NCI-H128 (cell line): ENCODE results near the gene SLX4IP.
"Not testable (repeated sequence)": the region's sequence is repeated elsewhere in the genome, so short reads cannot be mapped to it uniquely, and the experiment has no call there.

ENCODE experiments used
- DNase-seq: peaks from one replicate; lab custom pipeline; 2025; ENCODE audit not compliant: unreplicated experiment; lab: John Stamatoyannopoulos, UW

Gene SLX4IP

GRCh38 chr20:10565922-10566897, 131.1 kb downstream of the SLX4IP start:
- no peak for DNase-seq

DNA sequence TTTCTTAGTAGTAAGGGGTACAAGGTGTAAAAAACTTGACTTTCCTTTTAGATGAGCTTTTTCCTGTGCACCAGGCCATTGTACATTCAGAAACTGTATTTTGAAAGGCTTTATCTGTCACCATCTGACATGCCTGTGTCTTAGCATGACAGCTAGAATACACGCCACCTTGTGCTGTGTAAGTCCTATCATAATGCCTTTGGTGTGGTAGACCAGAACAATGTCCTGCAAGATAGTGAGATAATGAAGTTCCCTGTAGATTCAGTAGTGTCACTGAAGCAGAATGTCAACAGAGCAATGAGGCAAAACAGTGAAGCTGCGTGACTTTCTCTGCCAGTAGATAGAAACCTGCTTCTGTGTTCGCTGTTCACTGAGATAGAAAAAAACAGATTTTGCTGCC, 132.9 kb downstream of the SLX4IP start:
- no peak for DNase-seq

- DNase-seq, result no peak
Measured at GRCh38 chr20:10571313-10571815, 136.3 kb downstream of the SLX4IP start.

GRCh38 chr20:10572853-10573252, 137.7 kb downstream of the SLX4IP start:
- no peak for DNase-seq

- DNase-seq, result no peak
Measured at GRCh38 chr20:10573273-10573950, 138.3 kb downstream of the SLX4IP start.

GRCh38 chr20:10573951-10574339, 138.8 kb downstream of the SLX4IP start:
- no peak for DNase-seq

DNA sequence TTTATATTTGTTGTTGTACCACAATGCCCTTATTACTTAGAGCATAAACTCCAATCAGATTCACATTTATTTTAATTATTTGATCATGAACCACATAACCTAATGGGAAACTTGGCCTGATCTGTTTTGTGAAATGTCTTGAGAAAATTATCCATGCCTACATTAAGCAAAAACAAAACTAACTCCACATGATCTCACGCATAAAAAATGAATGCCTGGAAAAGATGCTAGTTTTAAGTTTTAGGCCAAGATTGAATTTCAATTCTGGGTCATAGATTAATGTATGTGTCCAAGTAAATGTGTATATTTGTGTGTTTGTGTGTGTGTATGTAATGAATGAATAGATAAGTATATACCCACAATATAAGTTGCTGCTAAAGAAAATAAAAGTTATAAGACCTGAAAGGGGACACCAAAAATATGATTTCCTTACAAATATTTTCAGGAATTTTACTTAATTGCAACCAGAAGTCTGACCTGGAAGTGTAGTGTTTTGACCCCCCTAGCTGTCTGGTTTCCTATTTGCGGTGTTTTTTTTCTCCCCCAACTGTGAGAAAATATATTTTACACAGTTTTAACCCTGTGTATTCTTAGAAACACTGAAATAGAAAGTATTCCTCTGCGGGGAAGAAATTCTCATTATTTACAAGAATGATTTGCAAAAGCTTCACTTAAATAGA, 141.4 kb downstream of the SLX4IP start:
- DNase-seq, result no peak

- no peak for DNase-seq
Measured at GRCh38 chr20:10577648-10578047, 142.5 kb downstream of the SLX4IP start.

- DNase-seq, result no peak
Measured at GRCh38 chr20:10578607-10579006, 143.5 kb downstream of the SLX4IP start.

- no peak for DNase-seq
Measured at GRCh38 chr20:10579942-10580341, 144.8 kb downstream of the SLX4IP start.

DNA sequence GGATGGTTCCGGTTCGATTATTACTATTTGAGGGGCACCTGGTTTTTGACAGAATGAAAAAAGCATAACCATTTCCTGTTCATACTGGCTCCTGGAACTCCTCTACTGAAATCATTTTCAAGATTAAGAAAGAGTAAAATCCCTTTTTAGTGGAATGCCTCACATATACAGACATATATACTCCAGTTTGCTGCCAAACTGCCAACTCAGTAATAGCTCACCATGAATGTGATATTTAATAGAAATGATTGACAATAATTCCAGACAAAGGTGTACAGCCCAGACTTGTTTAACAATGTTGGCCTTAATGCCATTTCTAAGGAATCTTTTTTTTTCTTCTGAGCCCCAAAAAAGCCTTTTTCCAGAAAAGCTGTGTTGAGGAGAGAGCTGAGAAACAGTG, 145.6 kb downstream of the SLX4IP start:
- DNase-seq, result no peak

GRCh38 chr20:10581823-10582222, 146.7 kb downstream of the SLX4IP start:
- no peak for DNase-seq

- DNase-seq, result no peak
Measured at GRCh38 chr20:10584371-10584770, 149.3 kb downstream of the SLX4IP start.

GRCh38 chr20:10585308-10585707, 150.2 kb downstream of the SLX4IP start:
- DNase-seq, result no peak

- DNase-seq, result no peak
Measured at GRCh38 chr20:10586296-10586695, 151.2 kb downstream of the SLX4IP start.

GRCh38 chr20:10590446-10590845, 155.3 kb downstream of the SLX4IP start:
- DNase-seq, result not testable (repeated sequence)

- DNase-seq, result no peak
Measured at GRCh38 chr20:10590950-10591671, 156.0 kb downstream of the SLX4IP start.

- DNase-seq, result no peak
Measured at GRCh38 chr20:10591946-10592521, 156.9 kb downstream of the SLX4IP start.

DNA sequence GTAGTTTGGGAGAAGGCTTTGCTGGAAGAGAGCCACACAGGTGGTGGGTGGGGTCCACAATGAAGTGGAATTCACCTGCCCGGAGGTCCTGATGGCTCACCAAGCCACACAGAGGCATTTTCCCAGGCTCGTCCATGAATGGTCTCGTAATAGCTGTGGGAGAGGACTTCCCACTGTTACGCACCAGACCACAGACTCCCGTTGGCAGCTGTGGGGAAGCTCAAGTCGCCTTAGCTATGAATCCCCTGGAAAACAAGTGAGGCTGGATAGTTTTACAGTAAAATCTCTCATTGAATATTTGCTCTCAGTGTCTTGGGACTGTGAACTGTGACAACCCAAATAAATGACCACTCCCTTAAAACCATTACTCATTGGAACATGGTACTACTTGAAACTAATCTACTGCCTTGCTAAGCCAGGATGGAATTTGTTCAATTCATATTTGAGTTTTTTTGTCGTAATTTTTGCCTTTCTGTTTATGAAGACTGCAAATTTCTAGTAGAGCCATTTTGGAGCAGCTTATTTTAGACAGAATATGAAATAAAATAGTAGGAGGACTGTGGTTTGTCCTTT, 159.3 kb downstream of the SLX4IP start:
- DNase-seq, result no peak

DNA sequence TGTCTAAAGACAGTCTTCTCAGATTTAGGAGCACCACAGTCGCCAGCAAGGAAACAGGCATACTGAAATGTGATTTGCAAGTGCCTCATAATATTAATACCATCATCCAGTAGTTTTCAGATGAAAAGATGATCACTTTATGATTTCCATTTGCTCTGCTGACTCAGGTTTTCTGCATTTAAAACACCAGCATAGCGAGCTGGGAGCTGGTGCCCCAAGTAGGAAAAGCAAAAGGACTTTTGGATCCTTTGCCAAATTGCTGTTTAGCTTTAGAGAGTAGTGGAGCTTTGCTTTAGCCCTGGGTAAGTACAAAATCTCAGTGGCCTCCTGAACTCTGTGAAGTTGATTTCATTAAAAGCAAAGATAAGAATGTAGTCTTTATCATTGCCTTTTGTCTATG, 160.2 kb downstream of the SLX4IP start:
- DNase-seq, result no peak
